Type B pancreatic cell (in vitro differentiated cells): ENCODE results near the gene CS. TPM values are rescaled to one million over a fixed set of nuclear protein-coding genes. Genes with fewer than 3 reads are reported as not detected.

Source experiments
- DNase-seq: peaks from one replicate; pipeline ENCODE4 v3.0.0; 2021; ENCODE audit warnings: mixed read lengths; ENCODE audit not compliant: unreplicated experiment; ENCODE audit errors: extremely low spot score
- H3K27ac Mint-ChIP-seq: 2 replicates; pipeline ENCODE4 v1.8.0; 2021; ENCODE audit warnings: mild to moderate bottlenecking, mixed read lengths
- H3K27me3 Mint-ChIP-seq: 2 replicates; pipeline ENCODE4 v1.8.0; 2021; ENCODE audit warnings: mixed read lengths
- H3K36me3 Mint-ChIP-seq: 2 replicates; pipeline ENCODE4 v1.8.0; 2021; ENCODE audit warnings: mixed read lengths
- H3K4me1 Mint-ChIP-seq: one replicate; pipeline ENCODE4 v1.8.0; 2021; ENCODE audit warnings: mixed read lengths; ENCODE audit not compliant: unreplicated experiment
- H3K4me3 Mint-ChIP-seq: 2 replicates; pipeline ENCODE4 v1.8.0; 2021; ENCODE audit warnings: mild to moderate bottlenecking, mixed read lengths
- H3K9me3 Mint-ChIP-seq: 2 replicates; pipeline ENCODE4 v1.8.0; 2021; ENCODE audit warnings: mixed read lengths
- CTCF ChIP-seq: fragments of 200-600 bp; sonication (generic); conservative IDR thresholded peaks from 2 replicates; pipeline ENCODE4 v1.5.0; 2021; ENCODE audit warnings: antibody characterized with exemption, mild to moderate bottlenecking
- total RNA-seq: library from RNA; stranded (reverse); gene quantifications from 2 replicates; pipeline ENCODE4 v1.2.1, GENCODE V29; 2021; ENCODE audit warnings: low replicate concordance

CS gene
- total RNA-seq, 1 donor from 2014 or later = 278 TPM

GRCh38 chr12:56244494-56244893 lies 55.6 kb downstream of the CS start:
- DNase-seq = no peak
- no peak for TF ChIP-seq CTCF
- no peak overlapping the region for H3K4me3 Mint-ChIP-seq

GRCh38 chr12:56243731-56244181 lies 56.4 kb downstream of the CS start:
- no peak for TF ChIP-seq CTCF

More at GRCh38 chr12:56244494-56244893, 55.6 kb downstream of the CS start:
- H3K4me1 Mint-ChIP-seq = no peaks in the 10 kb centered on the region
- no peaks in the 10 kb centered on the region for H3K9me3 Mint-ChIP-seq
- H3K27me3 Mint-ChIP-seq = no peaks in the 10 kb centered on the region
- peaks cover 15% of the 10 kb centered on the region for H3K36me3 Mint-ChIP-seq
- no peak overlapping the region for H3K27ac Mint-ChIP-seq

GRCh38 chr12:56242986-56243385 lies 57.1 kb downstream of the CS start:
- no peak for TF ChIP-seq CTCF
- no peak for DNase-seq
- Mint-ChIP-seq H3K9me3 (no peaks in the 10 kb centered on the region), H3K27me3 (no peaks in the 10 kb centered on the region), H3K4me3 (no peak overlapping the region), H3K27ac (no peak overlapping the region), H3K4me1 (no peaks in the 10 kb centered on the region), H3K36me3 (peaks cover 12% of the 10 kb centered on the region)

More at GRCh38 chr12:56243731-56244181, 56.4 kb downstream of the CS start:
- DNase-seq = no peak
- H3K9me3 Mint-ChIP-seq = no peaks in the 10 kb centered on the region
- H3K27ac Mint-ChIP-seq = no peak overlapping the region
- H3K27me3 Mint-ChIP-seq = no peaks in the 10 kb centered on the region
- peaks cover 12% of the 10 kb centered on the region for H3K36me3 Mint-ChIP-seq
- H3K4me3 Mint-ChIP-seq = no peak overlapping the region
- no peaks in the 10 kb centered on the region for H3K4me1 Mint-ChIP-seq

- Mint-ChIP-seq H3K27me3 (no peaks in the 10 kb centered on the region), H3K4me3 (no peak overlapping the region), H3K9me3 (no peaks in the 10 kb centered on the region), H3K4me1 (no peaks in the 10 kb centered on the region), H3K27ac (peak overlapping the region; percentile 20), H3K36me3 (peaks cover 12% of the 10 kb centered on the region)
- TF ChIP-seq CTCF = no peak
- DNase-seq = no peak
Measured at GRCh38 chr12:56241424-56242303, 58.5 kb downstream of the CS start.

- Mint-ChIP-seq H3K4me3 (no peak overlapping the region), H3K27me3 (no peaks in the 10 kb centered on the region), H3K27ac (no peak overlapping the region), H3K4me1 (no peaks in the 10 kb centered on the region), H3K9me3 (no peaks in the 10 kb centered on the region), H3K36me3 (peaks cover 5% of the 10 kb centered on the region)
- no peak for DNase-seq
- no peak for TF ChIP-seq CTCF
Measured at GRCh38 chr12:56237552-56237951, 62.6 kb downstream of the CS start.
